GM18951 (cell line): ENCODE measurements around the gene HYPK.
"Not testable (repeated sequence)": the region's sequence is repeated elsewhere in the genome, so short reads cannot be mapped to it uniquely, and the experiment has no call there.

Experiments
- POLR2A ChIP-seq: IDR thresholded peaks from 4 replicates; pipeline ENCODE4 v1.6.1; 2011; ENCODE audit warnings: mild to moderate bottlenecking; ENCODE audit not compliant: insufficient read length, insufficient read depth; ENCODE audit errors: extremely low read depth
- in situ Hi-C: fragments of 300-500 bp; cut with MboI; formaldehyde crosslinking; loops from one replicate; pipeline ENCODE4 v1.12.0; 2022; ENCODE audit warnings: low sequenced_read_pairs, mixed read lengths, inconsistent platforms; ENCODE audit not compliant: unreplicated experiment

The HYPK gene

DNA sequence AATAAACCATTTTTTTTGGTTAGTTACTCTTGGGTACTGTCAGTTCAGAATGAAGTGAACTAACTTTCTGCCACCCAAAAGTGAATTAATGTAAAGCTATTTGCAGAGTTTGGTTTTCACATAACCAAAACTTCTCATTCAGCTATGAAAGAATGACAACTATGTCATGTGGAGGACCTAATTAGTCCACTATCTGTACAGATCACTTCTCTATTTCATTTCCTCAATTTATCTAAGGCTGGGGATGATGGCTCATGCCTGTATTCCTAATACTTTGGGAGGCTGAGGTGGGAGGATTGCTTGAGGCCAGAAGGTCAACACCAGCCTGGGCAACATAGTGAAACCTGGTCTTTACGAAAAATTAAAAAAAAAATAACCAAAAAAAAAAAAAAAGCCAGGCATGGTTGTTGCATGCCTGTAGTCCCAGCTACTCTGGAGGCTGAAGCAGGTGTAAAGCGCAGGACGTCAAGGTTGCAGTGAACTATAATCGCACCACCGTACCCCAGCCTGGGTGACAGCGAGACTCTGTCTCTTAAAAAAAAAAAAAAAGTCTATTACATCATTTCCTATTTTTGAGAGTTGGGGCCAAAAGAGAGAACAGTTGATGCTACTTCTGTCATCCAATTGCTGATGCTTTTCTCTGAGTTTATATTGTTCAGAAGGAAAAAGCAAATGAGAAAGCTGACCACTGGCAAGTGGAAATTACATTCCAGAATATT, 8.7 kb downstream of the HYPK start:
- TF ChIP-seq POLR2A: no peak
- in situ Hi-C loops: no loop called here

DNA sequence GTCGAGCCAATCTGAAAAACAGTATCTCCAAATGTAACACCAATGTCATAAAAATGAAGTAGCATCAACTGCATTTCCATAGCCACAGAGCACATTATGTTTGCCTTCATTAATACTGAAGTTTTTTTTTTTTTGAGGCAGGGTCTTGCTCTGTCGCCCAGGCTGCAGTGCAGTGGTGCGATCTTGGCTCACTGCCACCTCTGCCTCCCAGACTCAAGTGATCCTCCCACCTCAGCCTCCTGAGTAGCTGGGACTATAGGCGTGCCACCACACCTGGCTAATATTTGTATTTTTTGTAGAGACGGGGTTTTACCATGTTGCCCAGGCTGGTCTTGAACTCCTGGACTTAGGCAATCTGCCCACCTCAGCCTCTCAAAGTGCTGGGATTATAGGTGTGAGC, 14.7 kb downstream of the HYPK start:
- in situ Hi-C loops: not testable (repeated sequence)

DNA sequence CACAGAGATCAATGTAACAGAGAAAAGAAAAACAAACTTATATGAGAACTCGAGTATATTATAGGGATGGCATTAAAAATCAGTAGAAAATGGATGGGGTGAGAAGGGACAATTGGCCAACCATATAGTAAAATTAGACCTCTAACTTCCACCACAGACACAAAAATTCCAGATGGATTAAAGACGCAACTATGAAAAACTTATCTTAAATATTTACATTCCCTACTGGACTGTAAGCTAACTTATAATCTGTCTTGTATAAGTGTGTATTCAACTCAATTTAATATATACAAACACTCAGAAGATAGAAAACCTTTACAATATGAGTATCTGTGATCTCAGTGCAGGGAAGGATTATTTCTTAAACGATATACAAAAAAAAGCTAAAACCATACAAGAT, 21.1 kb downstream of the HYPK start:
- in situ Hi-C loops: no loop called here
- TF ChIP-seq POLR2A: no peak

DNA sequence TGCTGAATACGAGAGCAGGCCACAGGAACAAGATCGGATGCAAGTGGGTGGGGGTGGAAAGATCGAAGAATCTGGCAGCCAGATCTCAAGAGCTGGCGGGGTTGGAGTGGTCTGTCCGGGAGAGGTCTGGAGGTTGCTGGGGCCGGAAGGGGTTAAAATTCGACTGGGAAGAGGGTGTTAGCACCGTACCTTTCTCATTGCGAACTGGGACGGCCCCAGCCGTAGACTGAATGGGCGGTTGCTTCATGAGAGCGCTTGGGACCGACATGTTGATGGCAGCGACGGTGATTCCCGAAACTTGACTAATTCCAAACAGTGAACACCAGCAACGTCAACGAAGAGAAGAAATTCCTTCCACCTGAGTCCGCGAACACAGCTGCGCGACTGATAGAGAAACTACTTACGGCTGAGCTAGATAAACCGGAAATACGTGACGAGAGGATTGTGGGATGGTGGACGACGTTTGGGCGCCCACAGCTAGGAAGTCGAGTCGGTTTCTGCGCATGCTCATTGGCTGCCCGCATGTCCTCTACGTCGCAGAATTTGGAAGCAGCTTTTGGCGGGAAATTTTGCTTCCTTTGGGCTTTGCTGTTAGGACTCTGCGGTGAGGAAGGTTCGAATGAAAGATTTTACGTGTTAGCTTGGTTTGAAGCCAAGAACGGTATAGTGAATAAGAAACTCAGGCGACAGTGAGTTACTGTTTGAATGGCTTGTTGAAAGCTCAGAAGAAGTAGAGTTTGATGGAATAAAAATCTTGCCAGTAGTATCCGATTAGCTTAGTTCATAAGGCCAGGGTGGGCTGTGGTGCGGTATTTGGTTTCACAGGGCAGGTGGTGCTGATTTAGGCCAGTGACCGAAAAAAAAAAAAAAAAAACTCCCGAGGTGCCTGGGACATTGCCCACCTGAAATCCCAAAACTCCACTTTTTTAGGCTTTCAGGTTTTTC, 24.2 kb downstream of the HYPK start, which contains the start of gene MFAP1:
TSS of gene MFAP1 (minus strand) at position 389 of the 945 bp plus-strand sequence. CDS start at position 268, 121 bp downstream.
- peak; percentile 90 for TF ChIP-seq POLR2A
- in situ Hi-C loops: no loop called here

DNA sequence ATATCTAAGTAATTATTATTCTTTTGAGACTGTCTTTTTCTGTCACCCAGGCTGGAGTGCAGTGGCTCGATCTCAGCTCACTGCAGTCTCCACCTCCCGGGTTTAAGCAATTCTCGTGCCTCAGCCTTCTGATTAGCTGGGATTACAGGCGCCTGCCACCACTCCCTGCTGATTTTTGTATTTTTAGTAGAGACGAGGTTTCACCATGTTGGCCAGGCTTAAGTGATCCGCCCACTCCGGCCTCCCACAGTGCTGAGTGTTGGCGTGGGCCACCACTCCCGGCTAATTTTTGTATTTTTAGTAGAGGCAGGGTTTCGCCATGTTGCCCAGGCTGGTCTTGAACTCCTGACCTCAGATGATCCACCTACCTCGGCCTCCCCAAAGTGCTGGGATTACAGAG, 24.9 kb downstream of the HYPK start:
- in situ Hi-C loops: not testable (repeated sequence)

DNA sequence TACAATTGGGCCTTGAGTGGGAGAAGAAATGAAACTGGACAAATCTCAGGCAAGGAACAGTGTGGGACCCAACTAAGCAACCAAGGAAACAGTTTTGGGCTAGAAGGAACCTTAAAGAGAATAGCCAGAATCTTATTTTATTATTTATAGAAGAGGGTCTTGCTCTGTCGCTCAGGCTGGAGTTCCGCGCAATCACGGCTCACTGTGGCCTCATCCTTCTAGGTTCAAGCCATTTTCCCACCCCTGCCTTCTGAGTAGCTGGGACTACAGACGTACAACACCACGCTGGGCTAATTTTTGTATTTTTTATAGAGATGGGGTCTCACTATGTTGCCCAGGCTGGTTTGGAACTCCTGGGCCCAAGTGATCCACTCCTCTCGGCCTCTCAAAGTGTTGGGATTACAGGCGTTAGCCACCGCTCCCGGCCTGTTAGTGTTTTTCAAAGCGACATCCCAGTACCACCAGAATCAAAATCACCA, 25.7 kb downstream of the HYPK start:
- in situ Hi-C loops: no loop called here
- no peak for TF ChIP-seq POLR2A

DNA sequence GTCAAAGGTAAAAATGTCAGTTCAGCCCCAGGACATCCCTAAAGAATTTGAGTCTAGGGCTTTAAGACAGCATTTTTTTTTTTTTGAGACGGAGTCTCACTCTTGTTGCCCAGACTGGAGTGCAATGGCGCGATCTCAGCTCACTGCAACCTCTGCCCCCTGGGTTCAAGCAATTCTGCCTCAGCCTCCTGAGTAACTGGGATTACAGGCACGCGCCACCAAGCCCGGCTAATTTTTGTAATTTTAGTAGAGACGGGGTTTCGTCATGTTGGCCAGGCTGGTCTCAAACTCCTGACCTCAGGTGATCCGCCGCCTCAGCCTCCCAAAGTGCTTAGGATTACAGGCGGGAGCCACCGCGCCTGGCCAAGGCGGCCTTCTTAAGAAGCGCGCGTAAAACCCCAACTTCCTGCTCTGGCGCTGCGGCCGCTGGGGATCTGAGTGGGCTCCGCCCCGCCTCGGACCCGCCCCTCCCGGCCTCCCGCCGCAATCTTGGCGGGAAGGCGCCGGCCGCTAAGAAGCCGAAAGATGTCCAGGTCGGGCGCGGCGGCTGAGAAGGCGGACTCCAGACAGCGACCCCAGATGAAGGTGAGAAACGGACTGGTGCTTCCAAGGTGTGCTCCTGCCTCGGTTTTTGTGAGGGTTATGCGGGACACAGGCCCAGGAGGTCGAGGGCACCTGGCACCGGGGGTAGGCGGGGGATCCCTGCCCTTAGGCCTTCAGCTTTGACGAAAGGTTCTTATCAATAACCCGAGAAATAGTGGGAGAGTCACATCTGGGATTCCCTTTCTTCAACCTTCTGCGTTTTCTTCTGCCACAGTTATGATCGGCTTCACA, 26.3 kb downstream of the HYPK start, which contains the start of gene WDR76:
TSS of gene WDR76 (plus strand) at position 495 of the 834 bp plus-strand sequence. CDS start at position 526, 31 bp downstream.
- in situ Hi-C loops: no loop called here
- TF ChIP-seq POLR2A: peak; percentile 44

DNA sequence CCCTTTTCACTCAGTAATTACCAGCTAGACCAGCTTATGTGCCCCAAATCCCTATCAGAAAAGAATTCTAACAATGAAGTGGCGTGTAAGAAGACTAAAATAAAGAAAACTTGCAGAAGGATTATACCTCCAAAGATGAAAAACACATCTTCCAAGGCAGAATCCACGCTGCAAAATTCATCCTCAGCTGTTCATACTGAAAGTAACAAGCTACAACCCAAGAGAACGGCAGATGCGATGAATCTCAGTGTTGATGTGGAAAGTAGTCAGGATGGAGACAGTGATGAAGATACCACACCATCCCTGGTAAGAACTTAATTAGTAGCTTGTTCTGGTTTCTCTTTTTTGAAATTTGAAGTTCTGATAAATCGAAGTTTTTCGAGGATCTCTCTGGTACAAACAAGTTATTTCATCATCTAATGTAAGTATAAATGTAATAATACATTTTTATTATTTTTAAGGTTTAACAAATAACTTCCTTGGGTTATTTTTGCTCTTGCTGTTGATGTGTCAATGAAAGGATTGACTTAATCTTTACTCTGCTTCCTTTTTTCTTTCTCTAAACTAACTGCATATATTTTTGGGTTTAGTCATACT, 27.8 kb downstream of the HYPK start:
- in situ Hi-C loops: no loop called here

DNA sequence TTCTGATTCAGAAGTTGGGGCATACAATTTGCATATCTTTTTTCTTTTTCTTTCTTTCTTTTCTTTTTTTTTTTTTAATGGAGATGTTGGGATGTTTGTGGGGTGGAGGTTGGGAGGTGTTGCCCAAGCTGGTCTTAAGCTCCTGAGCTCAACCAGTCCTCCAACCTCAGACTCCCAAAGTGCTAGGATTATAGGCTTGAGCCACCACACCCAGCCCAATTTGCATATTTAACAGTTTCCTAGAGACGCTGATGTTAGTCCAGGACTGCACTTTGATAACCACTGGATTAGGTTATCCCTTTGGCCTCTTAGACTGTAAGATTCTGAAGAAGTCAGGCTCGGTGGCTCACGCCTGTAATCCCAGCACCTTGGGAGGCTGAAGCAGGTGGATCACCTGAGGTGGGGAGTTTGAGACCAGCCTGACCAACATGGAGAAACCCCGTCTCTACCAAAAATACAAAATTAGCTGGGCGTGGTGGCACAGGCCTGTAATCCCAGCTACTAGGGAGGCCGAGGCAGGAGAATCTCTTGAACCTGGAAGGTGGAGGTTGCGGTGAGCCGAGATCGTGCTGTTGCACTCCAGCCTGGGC, 29.6 kb downstream of the HYPK start:
- in situ Hi-C loops: not testable (repeated sequence)

More for the DNA sequence above, 27.8 kb downstream of the HYPK start:
- no peak for TF ChIP-seq POLR2A

DNA sequence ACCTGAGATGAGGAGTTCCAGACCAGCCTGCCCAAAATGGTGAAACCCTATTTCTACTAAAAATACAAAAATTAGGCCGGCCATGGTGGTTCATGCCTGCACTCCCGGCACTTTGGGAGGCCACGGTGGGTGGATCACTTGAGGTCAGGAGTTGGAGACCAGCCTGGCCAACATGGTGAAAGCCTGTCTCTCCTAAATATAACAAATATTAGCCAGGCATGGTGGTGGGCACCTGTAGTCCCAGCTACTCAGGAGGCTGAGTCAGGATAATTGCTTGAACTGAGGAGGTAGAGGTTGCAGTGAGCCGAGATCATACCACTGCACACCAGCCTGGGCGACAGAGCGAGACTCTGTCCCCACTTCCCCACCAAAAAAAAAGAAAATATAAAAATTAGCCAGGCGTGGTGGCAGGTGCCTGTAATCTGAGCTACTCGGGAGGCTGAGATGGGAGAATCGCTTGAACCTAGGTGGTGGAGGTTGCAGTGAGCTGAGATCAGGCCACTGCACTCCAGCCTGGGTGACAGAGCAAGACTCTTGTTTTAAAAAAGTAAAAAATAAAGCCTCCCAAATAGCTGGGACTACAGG, 30.4 kb downstream of the HYPK start:
- in situ Hi-C loops: not testable (repeated sequence)

DNA sequence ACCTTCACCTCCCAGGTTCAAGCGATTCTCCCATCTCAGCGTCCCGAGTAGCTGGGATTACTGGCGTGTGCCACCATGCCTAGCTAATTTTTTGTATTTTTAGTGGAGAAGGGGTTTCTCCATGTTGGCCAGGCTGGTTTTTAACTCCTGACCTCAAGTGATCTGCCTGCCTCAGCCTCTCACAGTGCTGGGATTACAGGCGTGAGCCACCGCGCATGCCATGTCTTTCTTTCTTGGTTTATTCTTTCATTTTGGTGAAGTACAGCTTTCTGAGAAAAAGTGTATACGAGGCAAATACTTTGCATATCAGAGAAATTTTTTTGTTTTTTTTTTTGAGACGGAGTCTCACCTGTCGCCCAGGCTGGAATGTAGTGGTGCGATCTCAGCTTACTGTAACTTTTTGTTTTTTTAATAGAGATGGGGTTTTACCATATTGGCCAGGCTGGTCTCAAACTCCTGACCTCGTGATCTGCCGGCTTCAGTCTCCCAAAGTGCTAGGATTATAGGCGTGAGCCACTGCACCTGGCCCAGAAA, 31.2 kb downstream of the HYPK start:
- in situ Hi-C loops: not testable (repeated sequence)

DNA sequence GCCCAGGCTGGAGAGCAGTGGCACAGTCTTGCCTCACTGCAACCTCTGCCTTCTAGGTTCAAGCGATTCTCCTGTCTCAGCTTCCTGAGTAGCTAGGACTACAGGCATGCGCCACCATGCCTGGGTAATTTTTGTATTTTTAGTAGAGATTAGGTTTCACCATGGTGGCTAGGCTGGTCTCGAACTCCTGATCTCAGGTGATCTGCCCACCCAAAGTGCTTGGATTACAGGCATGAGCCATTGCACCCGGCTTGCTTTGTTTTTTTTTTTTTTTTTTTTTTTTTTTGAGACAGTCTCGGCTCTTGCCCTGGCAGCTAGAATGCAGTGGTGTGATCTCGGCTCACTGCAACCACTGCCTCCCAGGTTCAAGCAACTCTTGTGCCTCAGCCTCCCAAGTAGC, 32.1 kb downstream of the HYPK start:
- in situ Hi-C loops: not testable (repeated sequence)
